Neural progenitor cell (in vitro differentiated cells): ENCODE data around the gene MRNIP. TPM values are rescaled to one million over a fixed set of nuclear protein-coding genes. Genes with fewer than 3 reads are reported as not detected.

Source experiments
- DNase-seq: peaks from one replicate; pipeline ENCODE4 v3.0.0-alpha.2; 2016; ENCODE audit warnings: low spot score
- H2AFZ ChIP-seq: fragments of 200-600 bp; sonication (generic); replicated peaks from 2 replicates; pipeline ENCODE4 v1.6.1; 2016; ENCODE audit warnings: antibody characterized with exemption
- H3F3A ChIP-seq: fragments of 200-600 bp; sonication (generic); 2 replicates; pipeline ENCODE4 v1.6.1; 2016; ENCODE audit warnings: antibody characterized with exemption, low read depth
- H3K27ac ChIP-seq: fragments of 200-600 bp; sonication (generic); 2 replicates; pipeline ENCODE4 v1.5.1; 2016; ENCODE audit warnings: mild to moderate bottlenecking
- H3K27me3 ChIP-seq: fragments of 200-600 bp; sonication (generic); 2 replicates; pipeline ENCODE4 v1.6.1; 2016; ENCODE audit warnings: mild to moderate bottlenecking, moderate library complexity
- H3K36me3 ChIP-seq: fragments of 200-600 bp; sonication (generic); 2 replicates; pipeline ENCODE4 v1.5.1; 2016
- H3K4me1 ChIP-seq: fragments of 200-600 bp; sonication (generic); 2 replicates; pipeline ENCODE4 v1.6.1; 2016; ENCODE audit warnings: mixed run types
- H3K4me2 ChIP-seq: fragments of 200-600 bp; sonication (generic); 2 replicates; pipeline ENCODE4 v1.6.1; 2016
- H3K4me3 ChIP-seq: fragments of 200-600 bp; sonication (generic); 2 replicates; pipeline ENCODE4 v1.5.1; 2016
- H3K79me2 ChIP-seq: fragments of 200-600 bp; sonication (generic); 2 replicates; pipeline ENCODE4 v1.6.1; 2016; ENCODE audit warnings: low read depth
- H3K9ac ChIP-seq: fragments of 200-600 bp; sonication (generic); 2 replicates; pipeline ENCODE4 v1.6.1; 2016
- H3K9me3 ChIP-seq: fragments of 200-600 bp; sonication (generic); 2 replicates; pipeline ENCODE4 v1.5.1; 2016; ENCODE audit warnings: low read depth
- H4K20me1 ChIP-seq: fragments of 200-600 bp; sonication (generic); 2 replicates; pipeline ENCODE4 v1.6.1; 2016; ENCODE audit warnings: low read depth
- H3K27ac Mint-ChIP-seq: 3 replicates; pipeline ENCODE4 v1.8.0; 2021; ENCODE audit warnings: mixed read lengths
- H3K27me3 Mint-ChIP-seq: 2 replicates; pipeline ENCODE4 v1.8.0; 2022; ENCODE audit warnings: low read depth, mild to moderate bottlenecking, inconsistent platforms, moderate library complexity, mixed read lengths; ENCODE audit not compliant: insufficient read depth
- H3K36me3 Mint-ChIP-seq: 3 replicates; pipeline ENCODE4 v1.8.0; 2021; ENCODE audit warnings: mixed read lengths
- H3K4me1 Mint-ChIP-seq: 3 replicates; pipeline ENCODE4 v1.8.0; 2021; ENCODE audit warnings: mixed read lengths
- H3K4me3 Mint-ChIP-seq: 3 replicates; pipeline ENCODE4 v1.8.0; 2021; ENCODE audit warnings: mild to moderate bottlenecking, moderate library complexity, mixed read lengths
- H3K9me3 Mint-ChIP-seq: 3 replicates; pipeline ENCODE4 v1.8.0; 2020; ENCODE audit warnings: mixed read lengths
- CTCF ChIP-seq: fragments of 200-600 bp; sonication (generic); IDR thresholded peaks from 2 replicates; pipeline ENCODE4 v1.5.1; 2017; ENCODE audit warnings: antibody characterized with exemption, mild to moderate bottlenecking
- EZH2 ChIP-seq: fragments of 200-600 bp; sonication (generic); IDR thresholded peaks from 2 replicates; pipeline ENCODE4 v1.6.1; 2017; ENCODE audit warnings: antibody characterized with exemption, mild to moderate bottlenecking, moderate library complexity
- EZH2phosphoT487 ChIP-seq: fragments of 200-600 bp; sonication (generic); IDR thresholded peaks from 2 replicates; pipeline ENCODE4 v1.6.1; 2017; ENCODE audit warnings: antibody characterized with exemption
- total RNA-seq: library from RNA; depleted of rRNA; stranded (reverse); fragments of >200 nt; gene quantifications from 2 replicates; pipeline ENCODE4 v1.2.3, GENCODE V29; 2015; ENCODE audit warnings: low replicate concordance

The MRNIP gene
- total RNA-seq, 1 donor from 2014 or later, result 68.5 TPM

- Mint-ChIP-seq H3K4me3 (peak overlapping the region; percentile 95), H3K27me3 (peaks cover 3% of the 10 kb centered on the region), H3K4me1 (peaks cover 18% of the 10 kb centered on the region), H3K36me3 (peaks cover 16% of the 10 kb centered on the region), H3K27ac (no peak overlapping the region), H3K9me3 (no peaks in the 10 kb centered on the region)
- peaks cover 13% of the 10 kb centered on the region for H3K4me1 ChIP-seq
- H3K9ac ChIP-seq, result peak overlapping the region; percentile 12
- H4K20me1 ChIP-seq, result peaks cover 13% of the 10 kb centered on the region
- TF ChIP-seq CTCF (no peak), EZH2phosphoT487 (no peak), EZH2 (peak; percentile 5)
- H3K27me3 ChIP-seq, result peaks cover 9% of the 10 kb centered on the region
- peaks cover 48% of the 10 kb centered on the region for H3K79me2 ChIP-seq
- peak; percentile 68 for DNase-seq
- peak overlapping the region; percentile 70 for H3K4me3 ChIP-seq
- peak overlapping the region; percentile 81 for H3K4me2 ChIP-seq
- no peaks in the 10 kb centered on the region for H3K9me3 ChIP-seq
- H3K27ac ChIP-seq, result no peak overlapping the region
- peaks cover 4% of the 10 kb centered on the region for H3K36me3 ChIP-seq
- H2AFZ ChIP-seq, result peak overlapping the region; percentile 81
- peaks cover 20% of the 10 kb centered on the region for H3F3A ChIP-seq
Observed at GRCh38 chr5:179858241-179858585, 404 bp downstream of the MRNIP start.

- H3K4me1 Mint-ChIP-seq, result peaks cover 6% of the 10 kb centered on the region
- H3K4me3 Mint-ChIP-seq, result no peak overlapping the region
- H3K9ac ChIP-seq, result no peak overlapping the region
- H3F3A ChIP-seq, result peaks cover 6% of the 10 kb centered on the region
- H3K36me3 ChIP-seq, result no peaks in the 10 kb centered on the region
- H3K4me1 ChIP-seq, result no peaks in the 10 kb centered on the region
- DNase-seq, result no peak
- H2AFZ ChIP-seq, result no peak overlapping the region
- peaks cover 43% of the 10 kb centered on the region for H3K79me2 ChIP-seq
- no peak overlapping the region for H3K4me3 ChIP-seq
- H3K27ac ChIP-seq, result no peak overlapping the region
- no peaks in the 10 kb centered on the region for H3K9me3 ChIP-seq
- H4K20me1 ChIP-seq, result peaks cover 13% of the 10 kb centered on the region
- peaks cover 20% of the 10 kb centered on the region for H3K36me3 Mint-ChIP-seq
- no peak overlapping the region for H3K27ac Mint-ChIP-seq
- H3K27me3 Mint-ChIP-seq, result no peaks in the 10 kb centered on the region
- H3K4me2 ChIP-seq, result no peak overlapping the region
- H3K9me3 Mint-ChIP-seq, result no peaks in the 10 kb centered on the region
- no peak for TF ChIP-seq EZH2
- no peak for TF ChIP-seq CTCF
- TF ChIP-seq EZH2phosphoT487, result no peak
- peaks cover under 1% of the 10 kb centered on the region for H3K27me3 ChIP-seq
Observed at GRCh38 chr5:179854356-179854755, 4.3 kb downstream of the MRNIP start.

- Mint-ChIP-seq H3K27me3 (no peaks in the 10 kb centered on the region), H3K27ac (no peak overlapping the region), H3K4me1 (peaks cover 5% of the 10 kb centered on the region), H3K4me3 (no peak overlapping the region), H3K36me3 (peaks cover 20% of the 10 kb centered on the region), H3K9me3 (no peaks in the 10 kb centered on the region)
- H3K4me2 ChIP-seq, result no peak overlapping the region
- no peak for DNase-seq
- H2AFZ ChIP-seq, result no peak overlapping the region
- H3K9me3 ChIP-seq, result no peaks in the 10 kb centered on the region
- peaks cover 13% of the 10 kb centered on the region for H4K20me1 ChIP-seq
- H3K27me3 ChIP-seq, result no peaks in the 10 kb centered on the region
- peaks cover 5% of the 10 kb centered on the region for H3K36me3 ChIP-seq
- no peak overlapping the region for H3K27ac ChIP-seq
- no peaks in the 10 kb centered on the region for H3K4me1 ChIP-seq
- TF ChIP-seq CTCF, result no peak
- TF ChIP-seq EZH2, result no peak
- no peak for TF ChIP-seq EZH2phosphoT487
- H3K9ac ChIP-seq, result no peak overlapping the region
- H3F3A ChIP-seq, result no peaks in the 10 kb centered on the region
- peaks cover 40% of the 10 kb centered on the region for H3K79me2 ChIP-seq
- no peak overlapping the region for H3K4me3 ChIP-seq
Observed at GRCh38 chr5:179852993-179853547, 5.5 kb downstream of the MRNIP start.
